ENCODE measurements around the gene FKBP6.

- TF ChIP-seq CTCF (IDR thresholded peaks at IDR 0.05 in 8 of 11, conservative IDR thresholded peaks at IDR 0.05 in 3 of 11) (no peak), POLR2A (IDR thresholded peaks at IDR 0.05) (no peak)
Measured at GRCh38 chr7:73366127-73366526, 38.2 kb downstream of the FKBP6 start.

Measured in spleen (tissue), 7 donors.